ENCODE measurements around the gene NDUFA13.
A peak's percentile ranks its signal among the peaks of the same experiment; 100 is the strongest.

The NDUFA13 gene

GRCh38 chr19:19489804-19490204 is 26.2 kb upstream of the NDUFA13 start:
- no peak for DNase-seq

GRCh38 chr19:19490214-19490968 is 25.6 kb upstream of the NDUFA13 start:
- DNase-seq = peak; percentile 43

GRCh38 chr19:19491321-19492025 is 24.6 kb upstream of the NDUFA13 start:
- DNase-seq = no peak

- no peak for DNase-seq
Measured at GRCh38 chr19:19492026-19492610, 23.9 kb upstream of the NDUFA13 start.

- no peak for DNase-seq
Measured at GRCh38 chr19:19493841-19494546, 22.0 kb upstream of the NDUFA13 start.

- no peak for DNase-seq
Measured at GRCh38 chr19:19495614-19496603, 20.1 kb upstream of the NDUFA13 start.

- no peak for DNase-seq
Measured at GRCh38 chr19:19498255-19498991, 17.6 kb upstream of the NDUFA13 start.

GRCh38 chr19:19499272-19499995 is 16.6 kb upstream of the NDUFA13 start:
- no peak for DNase-seq

GRCh38 chr19:19500975-19501644 is 14.9 kb upstream of the NDUFA13 start:
- DNase-seq = no peak

GRCh38 chr19:19501798-19502197 is 14.2 kb upstream of the NDUFA13 start:
- DNase-seq = no peak

GRCh38 chr19:19502281-19502680 is 13.7 kb upstream of the NDUFA13 start:
- DNase-seq = no peak

- no peak for DNase-seq
Measured at GRCh38 chr19:19502808-19503602, 13.0 kb upstream of the NDUFA13 start.

GRCh38 chr19:19504754-19505668 is 11.0 kb upstream of the NDUFA13 start:
- DNase-seq = no peak

GRCh38 chr19:19505669-19506326 is 10.2 kb upstream of the NDUFA13 start:
- no peak for DNase-seq

GRCh38 chr19:19506592-19506991 is 9.4 kb upstream of the NDUFA13 start:
- DNase-seq = no peak

GRCh38 chr19:19507354-19507753 is 8.7 kb upstream of the NDUFA13 start:
- DNase-seq = no peak

GRCh38 chr19:19508217-19508616 is 7.8 kb upstream of the NDUFA13 start:
- no peak for DNase-seq

GRCh38 chr19:19510432-19510831 is 5.6 kb upstream of the NDUFA13 start:
- no peak for DNase-seq
